Uterus (tissue), 4 donors: ENCODE measurements around the gene AIPL1. TPM values are rescaled to one million over a fixed set of nuclear protein-coding genes. Genes with fewer than 3 reads are reported as not detected.

Experiments
- DNase-seq, 2 donors: peaks; one replicate each; pipeline ENCODE4 v3.0.0-alpha.2; 2019 to 2020
- H3K27ac ChIP-seq, 2 donors: fragments of 200-600 bp; sonication (generic); 1 replicate in 1 of 2; 2 replicates in 1 of 2; pipeline ENCODE4 v1.5.1; 2016 to 2018
- H3K27me3 ChIP-seq, 2 donors: fragments of 200-600 bp; sonication (generic); one replicate each; pipeline ENCODE4 v1.5.1; 2018 to 2019; ENCODE audit warnings: control low read depth in 1 of 2
- H3K36me3 ChIP-seq, 2 donors: fragments of 200-600 bp; sonication (generic); one replicate each; pipeline ENCODE4 v1.5.1; 2019; ENCODE audit warnings: control low read depth in 1 of 2
- H3K4me1 ChIP-seq, 2 donors: fragments of 200-600 bp; sonication (generic); one replicate each; pipeline ENCODE4 v1.5.1; 2018 to 2019; ENCODE audit warnings: control low read depth in 1 of 2
- H3K4me3 ChIP-seq, 2 donors: fragments of 200-600 bp; sonication (generic); 1 replicate in 1 of 2; 2 replicates in 1 of 2; pipeline ENCODE4 v1.5.1; 2018 to 2019; ENCODE audit warnings: mild to moderate bottlenecking in 1 of 2
- H3K9me3 ChIP-seq, 2 donors: fragments of 200-600 bp; sonication (generic); one replicate each; pipeline ENCODE4 v1.5.1; 2019; ENCODE audit warnings: control low read depth in 1 of 2
- CTCF ChIP-seq, 4 experiments: fragments of 200-600 bp in 2 of 4; fragments of 450-650 bp in 2 of 4; sonication (generic) in 2 of 4; IDR thresholded peaks; one replicate each; pipeline ENCODE4 v1.5.1; 2016 to 2019; ENCODE audit warnings: antibody characterized with exemption in 4 of 4, mild to moderate bottlenecking in 2 of 4, moderate library complexity in 1 of 4
- POLR2A ChIP-seq, 2 donors: fragments of 450-650 bp; IDR thresholded peaks; one replicate each; pipeline ENCODE4 v1.6.1; 2016; ENCODE audit warnings: antibody characterized with exemption in 2 of 2, mild to moderate bottlenecking in 1 of 2, moderate library complexity in 1 of 2
- intact Hi-C: fragments of 100-400 bp; cut with DNase I; formaldehyde crosslinking; loops from one replicate; pipeline ENCODE4 v1.15.1; 2023; ENCODE audit warnings: low total_unique reads
- total RNA-seq, 4 donors: library from RNA; depleted of rRNA in 3 of 4; stranded (reverse); fragments of >200 nt in 3 of 4; gene quantifications; one replicate each; pipeline versions ENCODE4 v1.1.0 to v1.2.4, GENCODE V29; 2014 to 2023
- donor health status: DM: yes; HTN: yes; CAD: no.

Gene AIPL1
- total RNA-seq, 4 donors from 2014 or later: not detected

DNA sequence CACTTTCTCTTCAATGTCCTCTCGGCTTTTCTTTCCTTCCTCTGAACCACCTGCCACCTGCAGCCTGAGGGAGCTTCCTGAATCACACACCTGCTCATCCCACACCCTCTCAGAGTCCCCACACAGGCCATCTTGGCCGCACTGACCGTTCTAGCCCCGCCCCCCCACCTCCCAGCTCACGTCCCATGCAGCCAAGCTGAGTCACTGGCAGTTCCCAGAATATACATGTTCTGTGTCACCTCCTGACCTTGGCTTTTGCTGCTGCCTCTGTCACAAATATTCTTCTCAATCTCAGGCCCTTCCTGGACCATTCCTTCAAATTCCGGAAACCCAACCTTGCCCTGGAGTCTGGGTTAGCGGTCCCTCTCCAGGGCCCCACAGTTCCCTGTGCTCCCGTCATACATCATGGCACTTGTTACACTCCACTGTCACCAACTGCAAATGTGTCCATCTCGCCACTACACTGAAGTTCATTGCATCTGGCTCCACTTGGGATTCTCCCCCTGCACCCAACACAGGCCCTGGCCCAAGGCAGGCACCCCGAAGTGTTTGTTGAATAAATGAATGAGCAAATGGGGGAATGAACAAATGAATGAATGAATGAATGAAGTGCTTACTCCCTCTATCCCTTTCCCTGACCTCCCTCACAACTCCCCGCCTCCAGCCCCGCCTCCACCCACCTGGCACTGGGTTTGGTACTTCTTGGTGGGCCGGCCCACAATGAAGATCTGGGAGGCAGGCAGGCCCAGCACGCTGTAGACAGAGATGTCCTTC lies 22.2 kb upstream of the AIPL1 start:
- intact Hi-C loops: no loop called here
- no peak for TF ChIP-seq CTCF (IDR thresholded peaks at IDR 0.05)
- TF ChIP-seq POLR2A (IDR thresholded peaks at IDR 0.05): no peak

DNA sequence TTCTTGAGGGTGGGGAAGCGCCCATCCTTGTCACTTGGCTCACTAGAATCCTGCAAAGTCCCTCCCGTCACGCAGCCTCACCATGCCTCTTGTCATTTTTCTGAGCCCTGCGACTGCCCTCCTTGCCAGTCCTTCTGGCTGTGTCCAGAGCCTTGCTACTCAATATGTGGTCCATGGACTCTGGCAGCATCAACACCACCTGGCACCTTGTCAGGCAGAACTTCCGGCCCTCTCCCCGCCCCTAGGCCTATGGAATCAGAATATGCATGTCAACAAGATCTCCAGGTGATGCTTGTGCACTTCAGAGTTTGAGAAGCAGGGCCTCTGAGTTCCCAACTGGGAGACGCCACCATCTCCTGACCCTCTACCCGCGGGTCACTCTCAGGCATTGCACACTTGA lies 21.4 kb upstream of the AIPL1 start:
- no peak for DNase-seq
- Histone ChIP-seq H3K36me3 (no peaks in the 10 kb centered on the region), H3K27ac (no peak overlapping the region), H3K4me3 (no peak overlapping the region), H3K4me1 (no peaks in the 10 kb centered on the region), H3K9me3 (no peaks in the 10 kb centered on the region), H3K27me3 (no peaks in the 10 kb centered on the region)
- intact Hi-C loops: no loop called here
- TF ChIP-seq POLR2A (IDR thresholded peaks at IDR 0.05) (no peak), CTCF (IDR thresholded peaks at IDR 0.05) (no peak)

More for the DNA sequence above, 22.2 kb upstream of the AIPL1 start:
- H3K4me1 ChIP-seq: no peaks in the 10 kb centered on the region
- H3K4me3 ChIP-seq: no peak overlapping the region
- H3K9me3 ChIP-seq: no peaks in the 10 kb centered on the region
- H3K36me3 ChIP-seq: no peaks in the 10 kb centered on the region
- H3K27me3 ChIP-seq: no peaks in the 10 kb centered on the region
- DNase-seq: no peak
- H3K27ac ChIP-seq: no peak overlapping the region

DNA sequence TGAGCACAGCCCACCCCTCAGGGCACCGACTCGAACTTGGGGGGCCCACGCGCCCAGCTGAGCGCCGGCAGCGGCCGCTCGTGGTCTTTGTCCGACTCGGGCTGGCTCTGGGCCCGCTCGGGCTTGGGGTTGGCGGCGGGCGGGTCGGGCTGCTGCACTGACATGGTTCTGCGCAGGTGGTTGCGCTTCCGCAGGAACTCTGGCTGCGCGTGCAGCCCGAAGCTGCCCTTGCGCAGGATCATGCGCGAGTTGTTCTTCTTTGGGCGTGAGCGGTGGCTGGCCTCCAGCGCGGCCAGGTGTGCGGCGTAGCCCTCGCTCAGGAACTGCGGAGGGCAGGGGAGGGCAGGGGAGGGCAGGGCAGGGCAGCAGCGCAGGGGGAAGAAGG lies 20.4 kb upstream of the AIPL1 start:
- no peak overlapping the region for H3K27ac ChIP-seq
- no peaks in the 10 kb centered on the region for H3K27me3 ChIP-seq
- H3K4me1 ChIP-seq: no peaks in the 10 kb centered on the region
- intact Hi-C loops: no loop called here
- DNase-seq: no peak
- TF ChIP-seq CTCF (IDR thresholded peaks at IDR 0.05) (no peak), POLR2A (IDR thresholded peaks at IDR 0.05) (no peak)
- no peaks in the 10 kb centered on the region for H3K9me3 ChIP-seq
- no peak overlapping the region for H3K4me3 ChIP-seq
- no peaks in the 10 kb centered on the region for H3K36me3 ChIP-seq

DNA sequence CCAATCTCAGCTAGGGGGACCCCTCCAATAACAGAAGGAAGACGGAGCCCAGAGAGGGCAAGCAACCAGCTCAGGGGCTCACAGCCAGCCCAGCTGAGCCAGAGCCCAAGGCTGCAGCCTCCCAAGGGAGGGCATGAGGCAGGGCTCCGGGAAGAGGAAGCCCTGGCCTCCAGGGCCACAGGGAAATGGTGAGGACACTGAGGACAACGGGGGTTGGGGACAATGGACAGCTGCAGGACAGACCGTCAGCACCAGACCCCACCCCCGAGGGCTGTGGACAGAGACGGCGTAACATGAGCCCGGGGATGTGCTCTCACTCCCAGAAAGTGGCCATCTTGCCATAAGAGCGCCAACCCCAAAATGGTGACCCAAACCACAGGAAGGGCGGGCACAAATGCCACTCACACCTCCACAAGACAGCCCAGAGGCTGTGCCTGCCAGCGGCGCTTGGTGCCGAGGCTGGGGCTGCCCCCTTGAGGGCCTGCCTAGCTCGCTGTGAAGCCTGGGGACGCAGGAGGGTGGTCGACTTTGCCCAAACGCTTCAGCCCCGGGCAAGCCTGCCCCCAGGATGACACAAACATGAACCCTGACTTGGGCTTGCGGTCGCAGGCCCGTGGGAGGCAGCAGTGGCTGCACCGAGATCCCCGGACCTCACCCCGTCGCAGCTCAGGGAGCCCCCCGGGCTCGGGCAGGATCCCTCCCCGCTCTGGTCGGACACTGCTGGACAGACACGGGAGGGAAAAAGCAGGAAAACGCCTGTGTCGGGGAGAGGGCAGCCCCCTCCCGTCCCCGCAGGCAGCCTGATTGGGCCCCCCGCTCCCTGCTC lies 19.8 kb upstream of the AIPL1 start:
- intact Hi-C loops: no loop called here
- no peak overlapping the region for H3K4me3 ChIP-seq
- DNase-seq: no peak
- H3K27me3 ChIP-seq: no peaks in the 10 kb centered on the region
- H3K9me3 ChIP-seq: no peaks in the 10 kb centered on the region
- H3K27ac ChIP-seq: no peak overlapping the region
- TF ChIP-seq CTCF (IDR thresholded peaks at IDR 0.05) (no peak), POLR2A (IDR thresholded peaks at IDR 0.05) (no peak)
- no peaks in the 10 kb centered on the region for H3K4me1 ChIP-seq
- H3K36me3 ChIP-seq: no peaks in the 10 kb centered on the region
